HEK293 (cell line): ENCODE results near the gene CPD.

Experiments
- CTCF ChIA-PET: fragments of 350-600 bp; formaldehyde crosslinking; extraction: SDS; loops from one replicate; lab custom pipeline; 2021; ENCODE audit warnings: antibody characterized with exemption; lab: Yijun Ruan, JAX
- POLR2A ChIA-PET: fragments of 300-600 bp; formaldehyde crosslinking; extraction: SDS; loops from one replicate; lab custom pipeline; 2020; ENCODE audit warnings: antibody characterized with exemption, inconsistent platforms; lab: Yijun Ruan, JAX
- H3K27ac ChIP-seq: fragments of 200-500 bp; sonication (Bioruptor generic); 2 replicates; pipeline ENCODE4 v1.5.1; 2014; ENCODE audit warnings: low read depth, low read length, control low read depth, inconsistent platforms; ENCODE audit errors: extremely low read depth
- H3K36me3 ChIP-seq, 2 experiments: fragments of 200-500 bp in 1 of 2; sonication (Bioruptor generic) in 1 of 2; 1 replicate in 1 of 2; 2 replicates in 1 of 2; pipeline ENCODE4 v1.5.1; 2014 to 2017; ENCODE audit warnings: inconsistent platforms in 2 of 2, low read length in 2 of 2; ENCODE audit not compliant: control insufficient read depth in 2 of 2, insufficient read depth in 1 of 2
- H3K4me1 ChIP-seq: fragments of 200-500 bp; sonication (Bioruptor generic); 2 replicates; pipeline ENCODE4 v1.5.1; 2014; ENCODE audit warnings: mild to moderate bottlenecking, low read length, inconsistent platforms; ENCODE audit not compliant: control insufficient read depth, insufficient read depth
- H3K4me3 ChIP-seq: 2 replicates; pipeline ENCODE4 v1.5.1; 2011; ENCODE audit warnings: low read depth, mild to moderate bottlenecking, control low read depth, low read length, moderate library complexity
- H3K9me3 ChIP-seq: fragments of 200-500 bp; sonication (Bioruptor generic); 2 replicates; pipeline ENCODE4 v1.5.1; 2014; ENCODE audit warnings: low read depth, low read length, inconsistent platforms; ENCODE audit not compliant: control insufficient read depth, insufficient read depth
- EGR2 ChIP-seq: fragments of 450-650 bp; formaldehyde crosslinking; IDR thresholded peaks from 2 replicates; pipeline ENCODE4 v1.5.1; 2016; ENCODE audit warnings: low read depth, missing biosample characterization, missing genetic modification characterization
- FEZF1 ChIP-seq: fragments of 450-650 bp; formaldehyde crosslinking; IDR thresholded peaks from 2 replicates; pipeline ENCODE4 v1.5.1; 2016; ENCODE audit warnings: missing biosample characterization, missing genetic modification characterization
- GFI1B ChIP-seq: fragments of 450-650 bp; formaldehyde crosslinking; IDR thresholded peaks from 2 replicates; pipeline ENCODE4 v1.5.1; 2016; ENCODE audit warnings: missing biosample characterization, missing genetic modification characterization
- IKZF3 ChIP-seq: fragments of 450-650 bp; IDR thresholded peaks from 2 replicates; pipeline ENCODE4 v1.5.0; 2018; ENCODE audit warnings: missing biosample characterization, mild to moderate bottlenecking, missing genetic modification characterization, moderate library complexity
- KLF8 ChIP-seq: fragments of 450-650 bp; formaldehyde crosslinking; IDR thresholded peaks from 2 replicates; pipeline ENCODE4 v1.5.1; 2016; ENCODE audit warnings: missing biosample characterization, missing genetic modification characterization
- PATZ1 ChIP-seq: fragments of 450-650 bp; formaldehyde crosslinking; IDR thresholded peaks from 2 replicates; pipeline ENCODE4 v1.5.1; 2016; ENCODE audit warnings: missing biosample characterization, missing genetic modification characterization
- ZFHX2 ChIP-seq: fragments of 450-650 bp; formaldehyde crosslinking; conservative IDR thresholded peaks from 2 replicates; pipeline ENCODE4 v1.5.1; 2016; ENCODE audit warnings: missing biosample characterization, missing genetic modification characterization
- ZFP69B ChIP-seq: fragments of 450-650 bp; formaldehyde crosslinking; IDR thresholded peaks from 2 replicates; pipeline ENCODE4 v1.5.1; 2016; ENCODE audit warnings: missing biosample characterization, missing genetic modification characterization
- ZIC2 ChIP-seq: fragments of 450-650 bp; formaldehyde crosslinking; IDR thresholded peaks from 2 replicates; pipeline ENCODE4 v1.5.1; 2016; ENCODE audit warnings: missing biosample characterization, missing genetic modification characterization
- ZNF132 ChIP-seq: fragments of 450-650 bp; formaldehyde crosslinking; IDR thresholded peaks from 2 replicates; pipeline ENCODE4 v1.5.1; 2017; ENCODE audit warnings: missing biosample characterization, missing genetic modification characterization, borderline replicate concordance
- ZNF138 ChIP-seq: fragments of 450-650 bp; formaldehyde crosslinking; IDR thresholded peaks from 2 replicates; pipeline ENCODE4 v1.5.1; 2016; ENCODE audit warnings: missing biosample characterization, missing genetic modification characterization, borderline replicate concordance
- ZNF146 ChIP-seq: fragments of 450-650 bp; formaldehyde crosslinking; IDR thresholded peaks from 2 replicates; pipeline ENCODE4 v1.5.1; 2016; ENCODE audit warnings: missing biosample characterization, missing genetic modification characterization
- ZNF175 ChIP-seq: fragments of 450-650 bp; formaldehyde crosslinking; IDR thresholded peaks from 2 replicates; pipeline ENCODE4 v1.5.1; 2016; ENCODE audit warnings: missing biosample characterization, missing genetic modification characterization
- ZNF184 ChIP-seq: fragments of 450-650 bp; IDR thresholded peaks from 2 replicates; pipeline ENCODE4 v1.5.1; 2018; ENCODE audit warnings: missing biosample characterization, mild to moderate bottlenecking, missing genetic modification characterization
- ZNF26 ChIP-seq: fragments of 450-650 bp; formaldehyde crosslinking; IDR thresholded peaks from 2 replicates; pipeline ENCODE4 v1.5.1; 2016; ENCODE audit warnings: missing biosample characterization, missing genetic modification characterization
- ZNF354C ChIP-seq: fragments of 450-650 bp; formaldehyde crosslinking; IDR thresholded peaks from 2 replicates; pipeline ENCODE4 v1.5.1; 2016; ENCODE audit warnings: missing biosample characterization, missing genetic modification characterization, low read depth, borderline replicate concordance
- ZNF366 ChIP-seq: fragments of 450-650 bp; formaldehyde crosslinking; conservative IDR thresholded peaks from 2 replicates; pipeline ENCODE4 v1.5.1; 2016; ENCODE audit warnings: missing biosample characterization, missing genetic modification characterization
- ZNF391 ChIP-seq: fragments of 450-650 bp; formaldehyde crosslinking; IDR thresholded peaks from 2 replicates; pipeline ENCODE4 v1.5.1; 2016; ENCODE audit warnings: low read depth, missing biosample characterization, missing genetic modification characterization, borderline replicate concordance
- ZNF423 ChIP-seq: fragments of 450-650 bp; formaldehyde crosslinking; IDR thresholded peaks from 2 replicates; pipeline ENCODE4 v1.5.1; 2016; ENCODE audit warnings: missing biosample characterization, missing genetic modification characterization
- ZNF530 ChIP-seq: fragments of 450-650 bp; formaldehyde crosslinking; IDR thresholded peaks from 2 replicates; pipeline ENCODE4 v1.5.1; 2016; ENCODE audit warnings: low read depth, missing biosample characterization, missing genetic modification characterization
- ZNF596 ChIP-seq: fragments of 450-650 bp; IDR thresholded peaks from 2 replicates; pipeline ENCODE4 v1.5.0; 2018; ENCODE audit warnings: missing biosample characterization, mild to moderate bottlenecking, missing genetic modification characterization, moderate library complexity
- ZNF623 ChIP-seq: fragments of 450-650 bp; formaldehyde crosslinking; IDR thresholded peaks from 2 replicates; pipeline ENCODE4 v1.5.1; 2016; ENCODE audit warnings: missing biosample characterization, missing genetic modification characterization
- ZNF629 ChIP-seq: fragments of 450-650 bp; formaldehyde crosslinking; IDR thresholded peaks from 2 replicates; pipeline ENCODE4 v1.5.1; 2017; ENCODE audit warnings: missing biosample characterization, missing genetic modification characterization
- ZNF658 ChIP-seq: fragments of 450-650 bp; formaldehyde crosslinking; IDR thresholded peaks from 2 replicates; pipeline ENCODE4; 2016; ENCODE audit warnings: missing biosample characterization, missing genetic modification characterization
- ZNF660 ChIP-seq: fragments of 450-650 bp; IDR thresholded peaks from 2 replicates; pipeline ENCODE4 v1.5.1; 2018; ENCODE audit warnings: missing biosample characterization, mild to moderate bottlenecking, missing genetic modification characterization
- ZNF707 ChIP-seq: fragments of 450-650 bp; formaldehyde crosslinking; IDR thresholded peaks from 2 replicates; pipeline ENCODE4 v1.5.1; 2016; ENCODE audit warnings: missing biosample characterization, missing genetic modification characterization
- ZNF843 ChIP-seq: fragments of 450-650 bp; formaldehyde crosslinking; IDR thresholded peaks from 2 replicates; pipeline ENCODE4 v1.5.1; 2016; ENCODE audit warnings: missing biosample characterization, missing genetic modification characterization
- ZXDB ChIP-seq: fragments of 450-650 bp; formaldehyde crosslinking; IDR thresholded peaks from 2 replicates; pipeline ENCODE4 v1.5.1; 2016; ENCODE audit warnings: missing biosample characterization, missing genetic modification characterization
- TF ChIP-seq, protein P1 (sequence below): fragments of 450-650 bp; formaldehyde crosslinking; IDR thresholded peaks from 2 replicates; pipeline ENCODE4 v1.5.1; 2016; ENCODE audit warnings: missing biosample characterization, missing genetic modification characterization
- TF ChIP-seq, protein P2 (sequence below): fragments of 450-650 bp; formaldehyde crosslinking; IDR thresholded peaks from 2 replicates; pipeline ENCODE4 v1.5.1; 2016; ENCODE audit warnings: missing biosample characterization, missing genetic modification characterization
- TF ChIP-seq, protein P3 (sequence below): fragments of 450-650 bp; formaldehyde crosslinking; IDR thresholded peaks from 2 replicates; pipeline ENCODE4 v1.5.1; 2016; ENCODE audit warnings: missing biosample characterization, missing genetic modification characterization

Gene CPD

GRCh38 chr17:30372755-30373154 is 6.0 kb upstream of the CPD start (continued):
- no peak for TF ChIP-seq FEZF1 (tag by site-specific recombination)
- no peak for TF ChIP-seq ZNF707
- no peak for TF ChIP-seq ZNF843
- TF ChIP-seq, protein P1, sequence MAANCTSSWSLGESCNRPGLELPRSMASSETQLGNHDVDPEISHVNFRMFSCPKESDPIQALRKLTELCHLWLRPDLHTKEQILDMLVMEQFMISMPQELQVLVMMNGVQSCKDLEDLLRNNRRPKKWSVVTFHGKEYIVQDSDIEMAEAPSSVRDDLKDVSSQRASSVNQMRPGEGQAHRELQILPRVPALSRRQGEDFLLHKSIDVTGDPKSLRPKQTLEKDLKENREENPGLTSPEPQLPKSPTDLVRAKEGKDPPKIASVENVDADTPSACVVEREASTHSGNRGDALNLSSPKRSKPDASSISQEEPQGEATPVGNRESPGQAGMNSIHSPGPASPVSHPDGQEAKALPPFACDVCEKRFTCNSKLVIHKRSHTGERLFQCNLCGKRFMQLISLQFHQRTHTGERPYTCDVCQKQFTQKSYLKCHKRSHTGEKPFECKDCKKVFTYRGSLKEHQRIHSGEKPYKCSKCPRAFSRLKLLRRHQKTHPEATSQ (tag by site-specific recombination), result no peak
- TF ChIP-seq ZFHX2, result no peak
- TF ChIP-seq ZFP69B, result no peak
- 0 out of 2 replicates have a peak, but pooled peaks have one; percentile 25 for TF ChIP-seq ZNF366 (tag by site-specific recombination)
- no peak for TF ChIP-seq ZNF658 (tag by site-specific recombination)
- TF ChIP-seq GFI1B (tag by site-specific recombination), result no peak
- no peak for TF ChIP-seq ZNF530
- TF ChIP-seq, protein P2, sequence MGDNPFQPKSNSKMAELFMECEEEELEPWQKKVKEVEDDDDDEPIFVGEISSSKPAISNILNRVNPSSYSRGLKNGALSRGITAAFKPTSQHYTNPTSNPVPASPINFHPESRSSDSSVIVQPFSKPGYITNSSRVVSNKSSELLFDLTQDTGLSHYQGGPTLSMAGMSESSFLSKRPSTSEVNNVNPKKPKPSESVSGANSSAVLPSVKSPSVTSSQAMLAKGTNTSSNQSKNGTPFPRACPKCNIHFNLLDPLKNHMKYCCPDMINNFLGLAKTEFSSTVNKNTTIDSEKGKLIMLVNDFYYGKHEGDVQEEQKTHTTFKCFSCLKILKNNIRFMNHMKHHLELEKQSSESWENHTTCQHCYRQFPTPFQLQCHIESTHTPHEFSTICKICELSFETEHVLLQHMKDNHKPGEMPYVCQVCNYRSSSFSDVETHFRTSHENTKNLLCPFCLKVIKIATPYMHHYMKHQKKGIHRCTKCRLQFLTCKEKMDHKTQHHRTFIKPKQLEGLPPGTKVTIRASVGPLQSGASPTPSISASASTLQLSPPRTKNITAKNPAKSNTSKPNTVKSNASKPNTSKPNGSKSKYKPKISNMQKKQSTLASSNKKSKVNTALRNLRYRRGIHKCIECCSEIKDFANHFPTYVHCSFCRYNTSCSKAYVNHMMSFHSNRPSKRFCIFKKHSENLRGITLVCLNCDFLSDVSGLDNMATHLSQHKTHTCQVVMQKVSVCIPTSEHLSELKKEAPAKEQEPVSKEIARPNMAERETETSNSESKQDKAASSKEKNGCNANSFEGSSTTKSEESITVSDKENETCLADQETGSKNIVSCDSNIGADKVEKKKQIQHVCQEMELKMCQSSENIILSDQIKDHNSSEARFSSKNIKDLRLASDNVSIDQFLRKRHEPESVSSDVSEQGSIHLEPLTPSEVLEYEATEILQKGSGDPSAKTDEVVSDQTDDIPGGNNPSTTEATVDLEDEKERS (tag by site-specific recombination), result no peak
- no peak for TF ChIP-seq ZNF391 (tag by site-specific recombination)
- TF ChIP-seq ZNF623 (tag by site-specific recombination), result no peak
- no peak for TF ChIP-seq ZNF26
- no peak for TF ChIP-seq ZNF354C (tag by site-specific recombination)
- no peak for TF ChIP-seq EGR2 (tag by site-specific recombination)
- no peak for TF ChIP-seq IKZF3
- no peak for TF ChIP-seq PATZ1
- 0 out of 2 replicates have a peak, but pooled peaks have one; percentile 37 for TF ChIP-seq ZNF660 (tag by site-specific recombination)
- TF ChIP-seq ZIC2, result no peak

DNA sequence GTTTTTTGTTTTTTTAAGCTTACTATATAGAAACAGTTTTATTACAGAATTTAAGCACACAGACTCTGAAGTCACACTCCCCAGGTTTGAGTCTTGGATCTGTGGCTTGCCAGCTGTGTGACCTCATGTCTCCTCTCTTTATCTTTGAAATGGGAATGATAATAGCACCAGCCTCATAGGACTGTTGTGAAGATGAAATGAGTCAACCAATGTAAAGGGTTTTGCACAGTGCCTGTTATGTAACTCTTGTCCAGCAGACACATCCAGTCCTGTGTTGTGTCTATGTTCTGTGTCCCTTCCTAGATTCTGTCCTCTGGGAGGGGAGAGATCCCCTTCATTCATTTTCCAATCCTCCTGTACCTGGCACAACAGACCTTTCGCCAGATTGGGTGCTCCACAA is 3.1 kb upstream of the CPD start:
- CTCF ChIA-PET, result interaction anchor here (0.7 to 1.0 kb wide), 2 partner anchors 17 to 522 kb away, joined by 3 to 5 read pairs; no protein-coding TSS in a partner anchor
- Histone ChIP-seq H3K4me1 (peaks cover 25% of the 10 kb centered on the region), H3K9me3 (no peaks in the 10 kb centered on the region), H3K27ac (peak overlapping the region; percentile 85; the same call in 1 of the 2 replicates), H3K4me3 (no peak overlapping the region), H3K36me3 (no peaks in the 10 kb centered on the region)
- POLR2A ChIA-PET, result no interaction called here
- TF ChIP-seq ZNF146 (no peak), ZNF184 (tag by site-specific recombination) (peak; percentile 26; the same call in 1 of the 2 replicates), ZNF629 (tag by site-specific recombination) (peak; percentile 75), ZFHX2 (no peak), ZNF423 (tag by site-specific recombination) (no peak), KLF8 (tag by site-specific recombination) (no peak), ZNF138 (tag by site-specific recombination) (no peak), ZNF175 (tag by site-specific recombination) (no peak), ZXDB (tag by site-specific recombination) (no peak), ZNF132 (tag by site-specific recombination) (no peak), ZNF596 (tag by site-specific recombination) (no peak)
- TF ChIP-seq, protein P3, sequence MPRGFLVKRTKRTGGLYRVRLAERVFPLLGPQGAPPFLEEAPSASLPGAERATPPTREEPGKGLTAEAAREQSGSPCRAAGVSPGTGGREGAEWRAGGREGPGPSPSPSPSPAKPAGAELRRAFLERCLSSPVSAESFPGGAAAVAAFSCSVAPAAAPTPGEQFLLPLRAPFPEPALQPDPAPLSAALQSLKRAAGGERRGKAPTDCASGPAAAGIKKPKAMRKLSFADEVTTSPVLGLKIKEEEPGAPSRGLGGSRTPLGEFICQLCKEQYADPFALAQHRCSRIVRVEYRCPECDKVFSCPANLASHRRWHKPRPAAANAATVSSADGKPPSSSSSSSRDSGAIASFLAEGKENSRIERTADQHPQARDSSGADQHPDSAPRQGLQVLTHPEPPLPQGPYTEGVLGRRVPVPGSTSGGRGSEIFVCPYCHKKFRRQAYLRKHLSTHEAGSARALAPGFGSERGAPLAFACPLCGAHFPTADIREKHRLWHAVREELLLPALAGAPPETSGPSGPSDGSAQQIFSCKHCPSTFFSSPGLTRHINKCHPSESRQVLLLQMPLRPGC (tag by site-specific recombination), result 0 out of 2 replicates have a peak, but pooled peaks have one; percentile 15
